HL-60 (cell line): ENCODE results near the gene ANXA2R.

Experiments
- DNase-seq, 2 experiments: peaks; one replicate each; pipeline ENCODE4 v3.0.0-alpha.2; 2010 to 2020; ENCODE audit warnings: low read depth in 1 of 2, low spot score in 1 of 2
- H3K27ac ChIP-seq: fragments of 250-450 bp; sonication (Bioruptor Pico); replicated peaks from 2 replicates; pipeline ENCODE4 v1.5.1; 2020; ENCODE audit warnings: mild to moderate bottlenecking, moderate library complexity
- H3K27me3 ChIP-seq: fragments of 250-450 bp; sonication (Bioruptor Pico); 2 replicates; pipeline ENCODE4 v1.5.1; 2021; ENCODE audit warnings: mild to moderate bottlenecking, moderate library complexity; ENCODE audit not compliant: insufficient read depth, poor library complexity, severe bottlenecking
- H3K4me3 ChIP-seq: replicated peaks from 2 replicates; pipeline ENCODE4 v1.5.1; 2011; ENCODE audit warnings: mild to moderate bottlenecking, control low read depth, low read length; ENCODE audit not compliant: insufficient read depth
- GABPA ChIP-seq: IDR thresholded peaks from 2 replicates; pipeline ENCODE4 v1.6.1; 2012; ENCODE audit warnings: low read depth
- POLR2AphosphoS5 ChIP-seq: IDR thresholded peaks from 2 replicates; pipeline ENCODE4 v1.6.1; 2012; ENCODE audit warnings: low read depth
- SPI1 ChIP-seq: IDR thresholded peaks from 2 replicates; pipeline ENCODE4 v1.6.1; 2012; ENCODE audit warnings: low read depth, mild to moderate bottlenecking, borderline replicate concordance
- TF ChIP-seq, protein P1 (sequence below): IDR thresholded peaks from 2 replicates; pipeline ENCODE4 v1.6.1; 2012; ENCODE audit warnings: low read depth; ENCODE audit not compliant: insufficient replicate concordance
- TF ChIP-seq, protein P2 (sequence below): IDR thresholded peaks from one replicate; pipeline ENCODE4 v1.5.1; 2011; ENCODE audit warnings: low read length, control low read depth, inconsistent platforms; ENCODE audit not compliant: insufficient read depth

The ANXA2R gene

GRCh38 chr5:43042626-43043399, 2.7 kb upstream of the ANXA2R start:
- no peaks in the 10 kb centered on the region for H3K27me3 ChIP-seq
- peak overlapping the region; percentile 43 for H3K4me3 ChIP-seq
- TF ChIP-seq, protein P1, sequence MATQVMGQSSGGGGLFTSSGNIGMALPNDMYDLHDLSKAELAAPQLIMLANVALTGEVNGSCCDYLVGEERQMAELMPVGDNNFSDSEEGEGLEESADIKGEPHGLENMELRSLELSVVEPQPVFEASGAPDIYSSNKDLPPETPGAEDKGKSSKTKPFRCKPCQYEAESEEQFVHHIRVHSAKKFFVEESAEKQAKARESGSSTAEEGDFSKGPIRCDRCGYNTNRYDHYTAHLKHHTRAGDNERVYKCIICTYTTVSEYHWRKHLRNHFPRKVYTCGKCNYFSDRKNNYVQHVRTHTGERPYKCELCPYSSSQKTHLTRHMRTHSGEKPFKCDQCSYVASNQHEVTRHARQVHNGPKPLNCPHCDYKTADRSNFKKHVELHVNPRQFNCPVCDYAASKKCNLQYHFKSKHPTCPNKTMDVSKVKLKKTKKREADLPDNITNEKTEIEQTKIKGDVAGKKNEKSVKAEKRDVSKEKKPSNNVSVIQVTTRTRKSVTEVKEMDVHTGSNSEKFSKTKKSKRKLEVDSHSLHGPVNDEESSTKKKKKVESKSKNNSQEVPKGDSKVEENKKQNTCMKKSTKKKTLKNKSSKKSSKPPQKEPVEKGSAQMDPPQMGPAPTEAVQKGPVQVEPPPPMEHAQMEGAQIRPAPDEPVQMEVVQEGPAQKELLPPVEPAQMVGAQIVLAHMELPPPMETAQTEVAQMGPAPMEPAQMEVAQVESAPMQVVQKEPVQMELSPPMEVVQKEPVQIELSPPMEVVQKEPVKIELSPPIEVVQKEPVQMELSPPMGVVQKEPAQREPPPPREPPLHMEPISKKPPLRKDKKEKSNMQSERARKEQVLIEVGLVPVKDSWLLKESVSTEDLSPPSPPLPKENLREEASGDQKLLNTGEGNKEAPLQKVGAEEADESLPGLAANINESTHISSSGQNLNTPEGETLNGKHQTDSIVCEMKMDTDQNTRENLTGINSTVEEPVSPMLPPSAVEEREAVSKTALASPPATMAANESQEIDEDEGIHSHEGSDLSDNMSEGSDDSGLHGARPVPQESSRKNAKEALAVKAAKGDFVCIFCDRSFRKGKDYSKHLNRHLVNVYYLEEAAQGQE: peak; percentile 16
- TF ChIP-seq GABPA (peak; percentile 8), SPI1 (no peak; the same call in 1 of the 2 replicates), POLR2AphosphoS5 (peak; percentile 33; the same call in 1 of the 2 replicates)
- TF ChIP-seq, protein P2, sequence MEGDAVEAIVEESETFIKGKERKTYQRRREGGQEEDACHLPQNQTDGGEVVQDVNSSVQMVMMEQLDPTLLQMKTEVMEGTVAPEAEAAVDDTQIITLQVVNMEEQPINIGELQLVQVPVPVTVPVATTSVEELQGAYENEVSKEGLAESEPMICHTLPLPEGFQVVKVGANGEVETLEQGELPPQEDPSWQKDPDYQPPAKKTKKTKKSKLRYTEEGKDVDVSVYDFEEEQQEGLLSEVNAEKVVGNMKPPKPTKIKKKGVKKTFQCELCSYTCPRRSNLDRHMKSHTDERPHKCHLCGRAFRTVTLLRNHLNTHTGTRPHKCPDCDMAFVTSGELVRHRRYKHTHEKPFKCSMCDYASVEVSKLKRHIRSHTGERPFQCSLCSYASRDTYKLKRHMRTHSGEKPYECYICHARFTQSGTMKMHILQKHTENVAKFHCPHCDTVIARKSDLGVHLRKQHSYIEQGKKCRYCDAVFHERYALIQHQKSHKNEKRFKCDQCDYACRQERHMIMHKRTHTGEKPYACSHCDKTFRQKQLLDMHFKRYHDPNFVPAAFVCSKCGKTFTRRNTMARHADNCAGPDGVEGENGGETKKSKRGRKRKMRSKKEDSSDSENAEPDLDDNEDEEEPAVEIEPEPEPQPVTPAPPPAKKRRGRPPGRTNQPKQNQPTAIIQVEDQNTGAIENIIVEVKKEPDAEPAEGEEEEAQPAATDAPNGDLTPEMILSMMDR: no peak
- peak in 1 of 2 experiments; percentile 93 for DNase-seq
- H3K27ac ChIP-seq: peak overlapping the region; percentile 100

- Histone ChIP-seq H3K4me3 (peak overlapping the region; percentile 44), H3K27ac (peak overlapping the region; percentile 100), H3K27me3 (no peaks in the 10 kb centered on the region)
- DNase-seq: peak in 1 of 2 experiments; percentile 97
- TF ChIP-seq, protein P1: no peak
- TF ChIP-seq SPI1 (peak; percentile 29; the same call in 1 of the 2 replicates), POLR2AphosphoS5 (no peak), GABPA (0 out of 2 replicates have a peak, but pooled peaks have one; percentile 37)
- TF ChIP-seq, protein P2: no peak
These were observed 2.1 kb upstream of the ANXA2R start for GRCh38 chr5:43042176-43042625.

DNA sequence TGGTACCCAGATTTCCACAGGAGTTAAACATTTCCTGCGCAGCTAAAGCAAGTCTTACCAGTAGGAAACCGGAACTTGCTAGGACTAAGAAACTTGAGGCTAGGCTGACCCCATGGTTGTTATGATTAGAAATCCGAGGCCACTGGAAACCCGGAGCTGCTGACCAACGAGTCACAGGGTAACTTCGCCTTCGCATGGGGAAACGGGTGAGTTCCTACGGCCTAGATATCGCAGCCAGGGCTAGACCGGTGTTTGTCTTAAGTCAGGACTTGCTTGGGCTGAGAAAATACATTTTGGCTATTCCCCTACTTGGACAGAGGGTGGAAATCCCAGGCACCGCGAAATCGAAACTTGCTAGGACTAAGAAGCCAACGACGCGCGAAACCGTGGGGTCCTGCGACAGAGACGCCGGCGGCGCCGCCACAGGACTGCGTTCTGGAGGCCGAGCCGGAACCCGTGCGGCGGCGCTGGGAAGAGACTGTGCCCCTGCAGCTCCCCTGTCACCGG, 1.6 kb upstream of the ANXA2R start:
- Histone ChIP-seq H3K27ac (peak overlapping the region; percentile 100), H3K4me3 (peak overlapping the region; percentile 44), H3K27me3 (no peaks in the 10 kb centered on the region)
- TF ChIP-seq SPI1 (no peak), POLR2AphosphoS5 (peak; percentile 68), GABPA (peak; percentile 19; the same call in 1 of the 2 replicates)
- TF ChIP-seq, protein P1: no peak
- TF ChIP-seq, protein P2: no peak
- peak in 1 of 2 experiments; percentile 69 for DNase-seq
